Upper lobe of right lung (tissue), 1 donor: ENCODE measurements around the gene ATP2C2. TPM values are rescaled to one million over a fixed set of nuclear protein-coding genes. Genes with fewer than 3 reads are reported as not detected.

Source experiments
- ATAC-seq: fragments of 200-7000 bp; cut with Tn5 transposase; one replicate; pipeline ENCODE4 v1.9.1; 2020; ENCODE audit warnings: mild to moderate bottlenecking, moderate library complexity
- DNase-seq: peaks from one replicate; pipeline ENCODE4 v3.0.0-alpha.2; 2020
- H3K27ac ChIP-seq: fragments of 200-600 bp; one replicate; pipeline ENCODE4 v1.8.0; 2022
- H3K27me3 ChIP-seq: fragments of 200-600 bp; one replicate; pipeline ENCODE4 v1.8.0; 2022; ENCODE audit warnings: mild to moderate bottlenecking
- H3K36me3 ChIP-seq: fragments of 200-600 bp; one replicate; pipeline ENCODE4 v1.8.0; 2022
- H3K4me1 ChIP-seq: fragments of 200-600 bp; one replicate; pipeline ENCODE4 v1.8.0; 2022
- H3K4me3 ChIP-seq: fragments of 200-600 bp; one replicate; pipeline ENCODE4 v1.8.0; 2022; ENCODE audit warnings: mild to moderate bottlenecking
- H3K9me3 ChIP-seq: fragments of 200-600 bp; one replicate; pipeline ENCODE4 v1.8.0; 2022
- intact Hi-C: fragments of 100-400 bp; cut with DNase I; formaldehyde crosslinking; loops from one replicate; pipeline ENCODE4 v1.11.0; 2022
- total RNA-seq: library from RNA; stranded (reverse); fragmentation: NEBNext Ultra II Directional; extraction: Animal tissue kit (Norgen Biotek cat#: 25700); gene quantifications from one replicate; pipeline ENCODE4 v1.2.1, GENCODE V29; 2021
- TF ChIP-seq, protein P1 (sequence below): fragments of 200-600 bp; IDR thresholded peaks from one replicate; pipeline ENCODE4 v1.8.0; 2022; ENCODE audit warnings: antibody characterized with exemption
- donor health status: DM: no; HTN: yes; CAD: no; lungs with severe emphysema.

Gene ATP2C2
- total RNA-seq, 1 donor from 2014 or later, result 48.9 TPM

DNA sequence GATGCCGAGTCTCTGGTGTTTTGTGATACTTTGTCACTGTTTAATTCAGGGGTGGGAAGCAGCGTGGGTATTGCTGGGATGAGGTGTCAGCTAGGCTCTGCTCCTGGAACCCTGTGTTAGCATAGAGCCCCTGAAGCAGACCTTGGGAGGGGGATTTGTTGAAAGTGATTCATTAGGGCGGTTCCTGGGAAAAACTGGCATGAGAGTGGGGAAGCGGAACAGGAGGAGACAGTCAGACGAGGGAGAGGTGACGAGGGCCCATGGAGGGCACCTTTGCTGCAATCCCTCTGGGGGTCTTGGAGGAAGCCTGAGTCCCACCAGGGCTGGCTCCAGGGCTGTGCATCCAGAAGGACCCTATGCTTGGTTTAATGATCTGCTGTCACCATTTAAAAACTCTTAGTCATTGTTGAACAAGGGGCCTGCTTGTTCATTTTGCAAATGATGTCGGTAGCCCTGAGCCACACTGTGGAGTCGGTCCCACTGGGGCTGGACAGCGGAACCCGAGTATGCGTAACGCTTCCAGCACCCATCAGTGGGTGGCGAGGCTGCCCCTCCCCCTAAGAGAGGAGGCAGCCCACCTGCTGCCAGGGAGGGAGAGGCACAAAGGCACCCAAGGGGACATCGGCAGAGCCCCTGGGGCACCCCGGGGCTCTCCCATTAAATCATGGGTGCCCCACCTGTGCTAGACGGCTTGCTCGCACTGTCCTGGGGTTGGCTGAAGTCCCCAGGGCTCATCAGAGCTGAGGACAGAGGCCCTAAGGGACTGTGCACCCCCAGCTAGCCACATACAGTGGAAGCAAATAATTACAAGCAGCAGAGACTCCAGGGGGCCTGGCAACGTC, 38.3 kb upstream of the ATP2C2 start:
- intact Hi-C loops, result no loop called here
- no peaks in the 10 kb centered on the region for H3K36me3 ChIP-seq
- no peaks in the 10 kb centered on the region for H3K4me1 ChIP-seq
- TF ChIP-seq, protein P1, sequence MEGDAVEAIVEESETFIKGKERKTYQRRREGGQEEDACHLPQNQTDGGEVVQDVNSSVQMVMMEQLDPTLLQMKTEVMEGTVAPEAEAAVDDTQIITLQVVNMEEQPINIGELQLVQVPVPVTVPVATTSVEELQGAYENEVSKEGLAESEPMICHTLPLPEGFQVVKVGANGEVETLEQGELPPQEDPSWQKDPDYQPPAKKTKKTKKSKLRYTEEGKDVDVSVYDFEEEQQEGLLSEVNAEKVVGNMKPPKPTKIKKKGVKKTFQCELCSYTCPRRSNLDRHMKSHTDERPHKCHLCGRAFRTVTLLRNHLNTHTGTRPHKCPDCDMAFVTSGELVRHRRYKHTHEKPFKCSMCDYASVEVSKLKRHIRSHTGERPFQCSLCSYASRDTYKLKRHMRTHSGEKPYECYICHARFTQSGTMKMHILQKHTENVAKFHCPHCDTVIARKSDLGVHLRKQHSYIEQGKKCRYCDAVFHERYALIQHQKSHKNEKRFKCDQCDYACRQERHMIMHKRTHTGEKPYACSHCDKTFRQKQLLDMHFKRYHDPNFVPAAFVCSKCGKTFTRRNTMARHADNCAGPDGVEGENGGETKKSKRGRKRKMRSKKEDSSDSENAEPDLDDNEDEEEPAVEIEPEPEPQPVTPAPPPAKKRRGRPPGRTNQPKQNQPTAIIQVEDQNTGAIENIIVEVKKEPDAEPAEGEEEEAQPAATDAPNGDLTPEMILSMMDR, result no peak
- H3K27ac ChIP-seq, result no peak overlapping the region
- H3K9me3 ChIP-seq, result no peaks in the 10 kb centered on the region
- DNase-seq (peak; percentile 38), ATAC-seq (no peak)
- no peaks in the 10 kb centered on the region for H3K27me3 ChIP-seq
- no peak overlapping the region for H3K4me3 ChIP-seq

DNA sequence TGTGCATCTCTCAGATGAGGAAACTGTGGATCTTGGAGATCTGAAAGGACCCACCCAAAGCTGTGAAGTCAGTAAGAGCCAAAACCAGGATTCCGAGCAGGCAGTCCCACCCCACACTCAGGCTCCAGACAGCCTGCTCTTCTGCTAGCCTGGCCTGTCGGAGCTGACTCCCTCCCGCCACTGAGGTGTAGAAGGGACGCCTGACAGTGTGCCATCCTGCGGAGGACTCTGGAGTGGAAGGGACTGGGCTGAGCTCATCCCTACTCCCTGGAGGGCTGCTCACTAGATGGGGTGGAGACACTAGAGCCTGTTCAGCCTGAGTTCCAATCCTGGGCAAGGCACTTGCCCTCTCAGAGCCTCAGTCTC, 37.7 kb upstream of the ATP2C2 start:
- intact Hi-C loops, result no loop called here
- TF ChIP-seq, protein P1, result no peak
- ATAC-seq, result no peak

DNA sequence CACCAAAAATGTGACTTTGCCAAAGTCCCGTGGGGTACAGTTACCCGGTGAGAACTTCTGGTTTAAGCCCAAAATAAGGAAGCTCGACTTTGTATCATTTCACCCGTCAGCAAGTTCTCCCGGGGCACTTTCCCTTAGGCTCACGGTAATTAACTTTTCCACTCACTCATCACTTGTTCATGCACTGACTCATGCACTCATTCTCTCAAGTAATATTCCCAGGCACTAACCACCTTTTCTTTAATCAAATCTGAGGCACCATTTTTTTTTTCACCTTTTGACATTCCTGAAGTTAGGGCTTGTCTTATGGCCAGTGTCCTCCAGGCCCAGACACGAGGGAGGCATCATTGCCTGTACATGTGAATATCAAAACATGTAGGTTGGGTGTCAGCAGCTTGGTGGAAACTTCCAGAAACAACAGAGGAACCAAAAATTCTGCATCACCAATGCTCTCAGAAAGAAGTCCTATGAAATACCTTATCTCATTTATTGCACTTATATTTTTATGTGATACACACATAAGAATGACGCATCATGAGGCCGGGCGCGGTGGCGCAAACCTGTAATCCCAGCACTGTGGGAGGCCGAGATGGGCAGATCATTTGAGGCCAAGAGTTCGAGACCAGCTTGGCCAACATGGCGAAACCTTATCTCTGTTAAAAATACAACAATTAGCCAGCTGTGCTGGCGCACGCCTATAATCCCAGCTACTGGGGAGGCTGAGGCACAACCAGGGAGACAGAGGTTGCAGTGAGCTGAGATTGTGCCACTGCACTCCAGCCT, 36.1 kb upstream of the ATP2C2 start:
- no peak for ATAC-seq
- no peaks in the 10 kb centered on the region for H3K4me1 ChIP-seq
- no peak overlapping the region for H3K4me3 ChIP-seq
- H3K27ac ChIP-seq, result no peak overlapping the region
- no peaks in the 10 kb centered on the region for H3K9me3 ChIP-seq
- intact Hi-C loops, result no loop called here
- TF ChIP-seq, protein P1, result no peak
- peak; percentile 27 for DNase-seq
- no peaks in the 10 kb centered on the region for H3K36me3 ChIP-seq
- H3K27me3 ChIP-seq, result no peaks in the 10 kb centered on the region

More for the DNA sequence above, 37.7 kb upstream of the ATP2C2 start:
- Histone ChIP-seq H3K27me3 (no peaks in the 10 kb centered on the region), H3K4me1 (no peaks in the 10 kb centered on the region), H3K27ac (no peak overlapping the region), H3K4me3 (no peak overlapping the region), H3K9me3 (no peaks in the 10 kb centered on the region), H3K36me3 (no peaks in the 10 kb centered on the region)
- DNase-seq, result peak; percentile 46

DNA sequence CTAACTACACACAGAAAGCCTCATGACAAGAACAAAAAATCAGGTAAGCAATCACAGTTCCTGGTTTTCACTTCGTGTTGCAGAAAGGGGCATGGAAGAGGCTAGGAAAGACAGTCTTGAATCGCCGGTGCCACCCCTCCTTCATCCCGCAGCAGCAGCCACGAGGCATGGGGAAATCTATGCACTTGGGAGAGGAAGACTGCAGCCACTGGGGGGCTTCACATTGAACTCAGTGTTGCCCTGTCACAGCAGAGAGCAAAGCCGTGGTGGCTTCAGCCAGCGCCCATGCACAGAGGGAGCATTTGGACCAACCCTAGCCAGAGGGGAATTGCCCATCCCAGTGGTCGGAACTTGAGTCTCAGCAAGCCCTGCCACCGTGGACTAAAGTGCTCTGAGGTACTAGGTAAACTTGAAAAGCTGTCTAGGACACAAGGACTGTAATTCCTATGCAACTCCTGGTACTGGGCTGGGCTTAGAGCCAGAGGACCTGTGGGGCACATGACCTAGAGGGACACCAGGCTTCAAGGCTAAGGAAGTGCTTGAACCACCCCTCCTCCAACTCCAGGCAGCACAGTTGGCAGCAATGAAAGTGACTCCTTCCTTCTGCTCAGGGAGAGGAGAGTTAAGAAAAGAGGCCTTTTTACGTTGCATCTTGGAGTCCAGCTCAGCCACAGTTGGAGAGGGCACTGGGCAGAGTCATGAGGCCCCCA, 35.2 kb upstream of the ATP2C2 start:
- intact Hi-C loops, result no loop called here
- H3K36me3 ChIP-seq, result no peaks in the 10 kb centered on the region
- no peak overlapping the region for H3K4me3 ChIP-seq
- H3K27ac ChIP-seq, result no peak overlapping the region
- H3K4me1 ChIP-seq, result no peaks in the 10 kb centered on the region
- H3K27me3 ChIP-seq, result no peaks in the 10 kb centered on the region
- ATAC-seq (peak; percentile 96), DNase-seq (peak; percentile 85)
- H3K9me3 ChIP-seq, result no peaks in the 10 kb centered on the region
- TF ChIP-seq, protein P1, result no peak

DNA sequence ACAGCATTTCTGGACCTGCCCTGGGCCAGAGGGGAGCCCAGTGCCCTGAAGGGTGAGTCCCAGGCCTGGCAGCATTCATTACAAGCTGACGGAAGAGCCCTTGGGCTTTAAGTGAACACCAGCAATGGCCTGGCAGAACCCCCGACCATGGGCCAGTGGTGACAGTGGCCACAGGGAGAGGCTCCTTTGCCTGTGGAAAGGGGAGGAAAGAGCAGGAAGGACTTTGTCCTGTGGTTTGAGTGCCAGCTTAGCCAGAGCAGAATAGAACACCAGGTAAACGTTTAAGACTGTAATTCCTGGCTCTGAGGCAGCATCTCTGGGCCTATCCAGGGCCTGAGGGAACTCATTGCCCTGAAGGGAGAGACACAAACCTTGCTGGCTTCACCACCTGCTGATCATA, 34.3 kb upstream of the ATP2C2 start:
- DNase-seq (peak; percentile 47), ATAC-seq (no peak)
- Histone ChIP-seq H3K36me3 (no peaks in the 10 kb centered on the region), H3K9me3 (no peaks in the 10 kb centered on the region), H3K4me3 (no peak overlapping the region), H3K27me3 (no peaks in the 10 kb centered on the region), H3K4me1 (no peaks in the 10 kb centered on the region), H3K27ac (no peak overlapping the region)
- TF ChIP-seq, protein P1, result no peak
- intact Hi-C loops, result no loop called here
